H9 (cell line): Measurements from ENCODE around the gene MMP23B. TPM values are rescaled to one million over a fixed set of nuclear protein-coding genes. Genes with fewer than 3 reads are reported as not detected.

Experiments
- DNase-seq: peaks from one replicate; pipeline ENCODE4 v3.0.0-alpha.2; 2017
- H2AFZ ChIP-seq: one replicate; pipeline ENCODE4 v1.6.1; 2013; ENCODE audit warnings: mild to moderate bottlenecking, low read length, control low read depth, moderate library complexity
- H2AK5ac ChIP-seq: 2 replicates; pipeline ENCODE4 v1.6.1; 2013; ENCODE audit warnings: low read length, control low read depth, mixed read lengths; ENCODE audit not compliant: insufficient read length
- H2BK120ac ChIP-seq: one replicate; pipeline ENCODE4 v1.6.1; 2013; ENCODE audit warnings: low read depth, mild to moderate bottlenecking, low read length, control low read depth, inconsistent platforms; ENCODE audit not compliant: poor library complexity, severe bottlenecking
- H2BK12ac ChIP-seq: 2 replicates; pipeline ENCODE4 v1.6.1; 2013; ENCODE audit warnings: low read length, control low read depth, mixed read lengths, low read depth; ENCODE audit not compliant: insufficient read length
- H2BK15ac ChIP-seq: 2 replicates; pipeline ENCODE4 v1.6.1; 2013; ENCODE audit warnings: low read depth, low read length, control low read depth
- H2BK20ac ChIP-seq: one replicate; pipeline ENCODE4 v1.6.1; 2013; ENCODE audit warnings: low read depth, mild to moderate bottlenecking, low read length, control low read depth, inconsistent platforms; ENCODE audit not compliant: poor library complexity, severe bottlenecking
- H2BK5ac ChIP-seq: 2 replicates; pipeline ENCODE4 v1.6.1; 2013; ENCODE audit warnings: low read length, control low read depth, mixed read lengths; ENCODE audit not compliant: insufficient read length
- H3K14ac ChIP-seq: 2 replicates; pipeline ENCODE4 v1.6.1; 2013; ENCODE audit warnings: low read length, control low read depth; ENCODE audit not compliant: insufficient read depth
- H3K18ac ChIP-seq: 2 replicates; pipeline ENCODE4 v1.6.1; 2013; ENCODE audit warnings: low read depth, mild to moderate bottlenecking, mixed read lengths, low read length, control low read depth; ENCODE audit not compliant: insufficient read length
- H3K23ac ChIP-seq: 2 replicates; pipeline ENCODE4 v1.6.1; 2013; ENCODE audit warnings: low read length, control low read depth, mixed read lengths, low read depth; ENCODE audit not compliant: insufficient read length
- H3K23me2 ChIP-seq: 2 replicates; pipeline ENCODE4 v1.6.1; 2013; ENCODE audit warnings: low read depth, mild to moderate bottlenecking, mixed read lengths, low read length, control low read depth; ENCODE audit not compliant: insufficient read length, poor library complexity, severe bottlenecking
- H3K27ac ChIP-seq: 2 replicates; pipeline ENCODE4 v1.5.1; 2013; ENCODE audit warnings: low read length, control low read depth, mixed read lengths, low read depth; ENCODE audit not compliant: insufficient read length
- H3K27me3 ChIP-seq: 2 replicates; pipeline ENCODE4 v1.6.1; 2013; ENCODE audit warnings: low read length, control low read depth, inconsistent platforms; ENCODE audit not compliant: insufficient read depth
- H3K4ac ChIP-seq: 2 replicates; pipeline ENCODE4 v1.6.1; 2013; ENCODE audit warnings: low read depth, mild to moderate bottlenecking, control low read depth, inconsistent platforms, low read length, moderate library complexity
- H3K4me1 ChIP-seq: 2 replicates; pipeline ENCODE4 v1.6.1; 2013; ENCODE audit warnings: low read length, control low read depth, inconsistent platforms; ENCODE audit not compliant: insufficient read depth
- H3K4me2 ChIP-seq: 2 replicates; pipeline ENCODE4 v1.6.1; 2013; ENCODE audit warnings: low read length, control low read depth, mixed read lengths; ENCODE audit not compliant: insufficient read length, insufficient read depth
- H3K56ac ChIP-seq: 2 replicates; pipeline ENCODE4 v1.6.1; 2013; ENCODE audit warnings: low read depth, mild to moderate bottlenecking, mixed read lengths, low read length, control low read depth; ENCODE audit not compliant: insufficient read length
- H3K79me1 ChIP-seq: 2 replicates; pipeline ENCODE4 v1.6.1; 2013; ENCODE audit warnings: low read depth, mild to moderate bottlenecking, moderate library complexity, low read length, control low read depth, inconsistent platforms; ENCODE audit not compliant: insufficient read depth, poor library complexity, severe bottlenecking
- H3K79me2 ChIP-seq: 2 replicates; pipeline ENCODE4 v1.6.1; 2013; ENCODE audit warnings: low read length, control low read depth, inconsistent platforms; ENCODE audit not compliant: insufficient read depth
- H3K9ac ChIP-seq: 2 replicates; pipeline ENCODE4 v1.6.1; 2013; ENCODE audit warnings: low read length, control low read depth, mixed read lengths; ENCODE audit not compliant: insufficient read length; ENCODE audit errors: extremely low read depth
- H3K9me3 ChIP-seq: one replicate; pipeline ENCODE4 v1.6.1; 2013; ENCODE audit warnings: low read depth, low read length, inconsistent platforms; ENCODE audit not compliant: control insufficient read depth
- H3T11ph ChIP-seq: one replicate; pipeline ENCODE4 v1.6.1; 2013; ENCODE audit warnings: mild to moderate bottlenecking, low read length, control low read depth, inconsistent platforms
- H4K20me1 ChIP-seq: one replicate; pipeline ENCODE4 v1.6.1; 2013; ENCODE audit not compliant: control insufficient read depth, insufficient read length, insufficient read depth
- H4K5ac ChIP-seq: 2 replicates; pipeline ENCODE4 v1.6.1; 2013; ENCODE audit warnings: low read depth, mild to moderate bottlenecking, mixed read lengths, low read length, control low read depth; ENCODE audit not compliant: insufficient read length
- H4K8ac ChIP-seq: replicated peaks from 2 replicates; pipeline ENCODE4 v1.6.1; 2013; ENCODE audit warnings: low read length, control low read depth, mixed read lengths, low read depth; ENCODE audit not compliant: insufficient read length
- H4K91ac ChIP-seq: 2 replicates; pipeline ENCODE4 v1.6.1; 2013; ENCODE audit warnings: low read depth, mild to moderate bottlenecking, moderate library complexity, mixed read lengths, low read length, control low read depth; ENCODE audit not compliant: insufficient read length
- H3K27ac Mint-ChIP-seq, 3 experiments: 2 replicates in 2 of 3; 3 replicates in 1 of 3; pipeline ENCODE4 v1.8.0; 2020 to 2021; ENCODE audit warnings: mixed read lengths in 3 of 3, mild to moderate bottlenecking in 1 of 3, moderate library complexity in 1 of 3
- H3K27me3 Mint-ChIP-seq: 2 replicates; pipeline ENCODE4 v1.8.0; 2021; ENCODE audit warnings: low read depth, mild to moderate bottlenecking, moderate library complexity, mixed read lengths
- H3K36me3 Mint-ChIP-seq, 3 experiments: 2 replicates in 2 of 3; 3 replicates in 1 of 3; pipeline ENCODE4 v1.8.0; 2020 to 2021; ENCODE audit warnings: low read depth in 3 of 3, mixed read lengths in 3 of 3; ENCODE audit not compliant: insufficient read depth in 1 of 3
- H3K4me1 Mint-ChIP-seq, 2 experiments: 2 replicates each; pipeline ENCODE4 v1.8.0; 2020; ENCODE audit warnings: mixed read lengths in 2 of 2
- H3K4me3 Mint-ChIP-seq, 2 experiments: 2 replicates in 1 of 2; 3 replicates in 1 of 2; pipeline ENCODE4 v1.8.0; 2020 to 2021; ENCODE audit warnings: mild to moderate bottlenecking in 2 of 2, mixed read lengths in 2 of 2, moderate library complexity in 1 of 2
- H3K9me3 Mint-ChIP-seq, 2 experiments: 2 replicates in 1 of 2; 3 replicates in 1 of 2; pipeline ENCODE4 v1.8.0; 2020; ENCODE audit warnings: mild to moderate bottlenecking in 2 of 2, mixed read lengths in 2 of 2, moderate library complexity in 1 of 2
- CTCF ChIP-seq: fragments of 200-600 bp; sonication (generic); conservative IDR thresholded peaks from 3 replicates; pipeline ENCODE4 v1.8.0; 2021; ENCODE audit warnings: antibody characterized with exemption, mild to moderate bottlenecking
- WGBS: extraction: QIAGEN DNeasy Blood & Tissue Kit; methylation state at CpG from one replicate; pipeline ENCODE4 v1.1.7; 2013; ENCODE audit warnings: missing lambda C conversion rate, low lambda C conversion rate, mixed read lengths; ENCODE audit not compliant: insufficient read length; ENCODE audit errors: extremely low coverage; 5-methylcytosine and 5-hydroxymethylcytosine counted together
- total RNA-seq: library from RNA; stranded (reverse); gene quantifications from 2 replicates; pipeline ENCODE4 v1.2.1, GENCODE V29; 2021

The MMP23B gene
- total RNA-seq, 1 experiment from 2014 or later, result 12.5 TPM

- no peak overlapping the region for H4K91ac ChIP-seq
- Mint-ChIP-seq H3K4me1 (peaks cover 2% of the 10 kb centered on the region in 2 experiments; a peak in 2 of 4 replicates), H3K27ac (no peak overlapping the region), H3K9me3 (no peaks in the 10 kb centered on the region), H3K36me3 (peaks cover 0 to 2% (median 0%) of the 10 kb centered on the region in 3 experiments; a peak in 1 of 7 replicates), H3K4me3 (no peak overlapping the region), H3K27me3 (peaks cover 2% of the 10 kb centered on the region)
- H2BK20ac ChIP-seq, result no peak overlapping the region
- TF ChIP-seq CTCF, result no peak
- H3K14ac ChIP-seq, result no peak overlapping the region
- H3K79me2 ChIP-seq, result no peaks in the 10 kb centered on the region
- H2BK15ac ChIP-seq, result no peak overlapping the region
- H3K23me2 ChIP-seq, result no peaks in the 10 kb centered on the region
- no peak overlapping the region for H3K27ac ChIP-seq
- no peak overlapping the region for H2AFZ ChIP-seq
- H3K4me2 ChIP-seq, result no peak overlapping the region
- no peak overlapping the region for H3K18ac ChIP-seq
- WGBS, result no CpG with 5 or more reads among the region's 28 CpGs
- no peak overlapping the region for H4K8ac ChIP-seq
- H3K79me1 ChIP-seq, result no peaks in the 10 kb centered on the region
- no peaks in the 10 kb centered on the region for H4K20me1 ChIP-seq
- H3K23ac ChIP-seq, result no peak overlapping the region
- H3K27me3 ChIP-seq, result no peaks in the 10 kb centered on the region
- DNase-seq, result no peak
- H4K5ac ChIP-seq, result no peak overlapping the region
- H3K9ac ChIP-seq, result no peak overlapping the region
- H3K4me1 ChIP-seq, result no peaks in the 10 kb centered on the region
- H2BK5ac ChIP-seq, result no peak overlapping the region
- H2AK5ac ChIP-seq, result no peak overlapping the region
- no peak overlapping the region for H3T11ph ChIP-seq
- no peak overlapping the region for H3K4ac ChIP-seq
- no peaks in the 10 kb centered on the region for H3K9me3 ChIP-seq
- no peak overlapping the region for H2BK120ac ChIP-seq
- no peak overlapping the region for H2BK12ac ChIP-seq
- H3K56ac ChIP-seq, result no peak overlapping the region
Measured at GRCh38 chr1:1625404-1625775, 6.6 kb upstream of the MMP23B start.
